GM12892 (cell line): ENCODE results near the gene RASAL3.
"Not testable (repeated sequence)": the region's sequence is repeated elsewhere in the genome, so short reads cannot be mapped to it uniquely, and the experiment has no call there.

Source experiments
- DNase-seq: peaks from one replicate; pipeline ENCODE4 v3.0.0; 2011; ENCODE audit not compliant: insufficient read length
- FAIRE-seq: peaks from 2 replicates; lab custom pipeline; 2011; peaks lifted over from hg19 to GRCh38; lab: Jason Lieb, UNC
- POLR2A ChIP-seq: IDR thresholded peaks from 2 replicates; pipeline ENCODE4 v1.6.1; 2011; ENCODE audit warnings: low read depth, low read length, control low read depth
- POLR2AphosphoS5 ChIP-seq: IDR thresholded peaks from 2 replicates; pipeline ENCODE4 v1.6.1; 2011; ENCODE audit warnings: low read depth, low read length, control low read depth
- TAF1 ChIP-seq: IDR thresholded peaks from 2 replicates; pipeline ENCODE4 v1.6.1; 2011; ENCODE audit warnings: low read depth, mild to moderate bottlenecking, control low read depth, low read length, borderline replicate concordance

Gene RASAL3

DNA sequence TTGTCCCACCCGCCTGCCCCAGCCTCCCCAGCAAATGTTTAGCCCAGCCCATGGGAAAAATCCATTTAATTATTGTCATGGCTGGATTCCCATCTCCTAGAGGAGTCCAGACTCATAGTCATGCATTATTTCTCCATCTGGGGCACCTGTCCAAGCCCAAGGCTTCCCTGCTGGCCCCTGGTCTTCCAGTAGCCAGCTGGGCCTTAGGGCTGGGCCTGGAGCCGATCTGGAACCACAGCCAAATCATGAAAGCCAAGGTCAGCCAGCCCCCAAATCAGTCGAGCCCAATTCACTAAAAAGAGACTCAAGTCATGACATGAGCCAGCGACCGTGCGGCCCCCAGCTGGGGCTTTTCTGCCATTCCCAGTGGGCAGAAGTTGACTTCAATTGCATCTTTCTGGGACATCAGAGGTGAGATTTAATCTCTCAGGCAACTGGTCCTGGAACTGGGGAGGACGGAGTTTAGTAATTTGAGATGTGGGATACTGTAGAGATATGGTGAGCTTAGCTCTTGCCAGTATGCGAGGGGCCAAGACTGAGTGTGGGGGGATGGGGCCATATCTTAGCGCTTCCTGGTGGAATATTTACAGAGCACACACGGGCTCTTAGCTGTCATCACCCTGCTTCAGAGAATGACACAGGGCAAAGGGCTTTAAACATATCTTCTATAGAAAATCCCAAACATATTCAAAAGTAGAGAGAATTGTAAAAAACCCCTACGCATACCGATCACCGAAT, 24.3 kb upstream of the RASAL3 start:
- no peak for TF ChIP-seq TAF1
- no peak for TF ChIP-seq POLR2A
- no peak for TF ChIP-seq POLR2AphosphoS5
- no peak for FAIRE-seq
- no peak for DNase-seq

- no peak for TF ChIP-seq POLR2AphosphoS5
- TF ChIP-seq TAF1, result no peak
- TF ChIP-seq POLR2A, result no peak
- no peak for DNase-seq
- no peak for FAIRE-seq
Observed at GRCh38 chr19:15487038-15487437, 22.7 kb upstream of the RASAL3 start.

GRCh38 chr19:15485768-15486167, 21.4 kb upstream of the RASAL3 start:
- DNase-seq, FAIRE-seq: not testable (repeated sequence)

- DNase-seq, FAIRE-seq: not testable (repeated sequence)
Observed at GRCh38 chr19:15480996-15481395, 16.7 kb upstream of the RASAL3 start.

- no peak for FAIRE-seq
- TF ChIP-seq TAF1 (no peak), POLR2A (no peak), POLR2AphosphoS5 (no peak)
- no peak for DNase-seq
Observed at GRCh38 chr19:15479391-15480345, 15.3 kb upstream of the RASAL3 start, which contains the start of gene PGLYRP2. Gene PGLYRP2 (minus strand): TSS chr19:15479501. CDS start chr19:15479371, 130 bp downstream.

GRCh38 chr19:15476325-15476724, 12.0 kb upstream of the RASAL3 start:
- FAIRE-seq, result no peak
- no peak for DNase-seq
- TF ChIP-seq POLR2AphosphoS5, result no peak
- TF ChIP-seq POLR2A, result no peak
- no peak for TF ChIP-seq TAF1

DNA sequence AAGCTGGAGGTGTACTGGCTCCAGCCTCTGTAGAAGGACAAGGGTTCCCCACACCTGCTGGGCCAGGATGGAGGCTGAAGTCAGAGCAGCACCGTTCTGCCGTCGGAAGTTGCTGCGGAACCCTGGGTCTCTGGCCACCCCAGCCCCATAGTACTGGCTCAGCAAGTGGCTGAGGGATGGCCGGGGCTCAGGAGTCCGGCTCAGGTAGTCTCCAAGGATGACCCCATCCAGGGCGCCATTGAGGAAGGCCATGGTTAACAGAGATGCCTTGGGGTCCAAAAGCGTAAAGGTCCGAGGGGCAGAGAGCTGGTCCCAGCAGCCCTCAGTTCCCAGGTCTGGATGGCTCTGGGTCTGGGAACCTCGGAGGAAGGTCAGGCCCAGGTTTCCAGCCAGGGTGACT, 11.3 kb upstream of the RASAL3 start:
- no peak for DNase-seq
- no peak for TF ChIP-seq TAF1
- no peak for TF ChIP-seq POLR2AphosphoS5
- TF ChIP-seq POLR2A, result no peak

GRCh38 chr19:15475169-15475568, 10.8 kb upstream of the RASAL3 start:
- TF ChIP-seq POLR2A (no peak), TAF1 (no peak), POLR2AphosphoS5 (no peak)
- DNase-seq (no peak), FAIRE-seq (no peak)

More for the DNA sequence above, 11.3 kb upstream of the RASAL3 start:
- no peak for FAIRE-seq

DNA sequence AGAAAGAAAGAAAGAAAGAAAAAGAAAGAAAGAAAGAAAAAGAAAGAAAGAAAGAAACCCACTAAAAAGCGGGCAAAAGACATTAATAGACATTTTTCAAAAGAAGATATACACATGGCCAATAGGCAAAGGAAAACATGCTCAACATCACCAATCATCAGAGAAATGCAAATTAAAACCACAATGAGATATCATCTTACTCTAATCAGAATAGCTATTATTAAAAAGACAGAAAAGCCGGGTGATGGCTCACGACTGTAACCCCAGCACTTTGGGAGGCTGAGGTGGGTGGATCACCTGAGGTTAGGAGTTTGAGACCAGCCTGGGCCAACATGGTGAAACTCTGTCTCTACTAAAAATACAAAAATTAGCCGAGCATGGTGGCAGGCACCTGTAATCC, 9.5 kb upstream of the RASAL3 start:
- FAIRE-seq, DNase-seq: not testable (repeated sequence)

GRCh38 chr19:15471639-15472101, 7.3 kb upstream of the RASAL3 start:
- DNase-seq (no peak), FAIRE-seq (no peak)
- no peak for TF ChIP-seq POLR2AphosphoS5
- TF ChIP-seq POLR2A, result no peak
- TF ChIP-seq TAF1, result no peak

GRCh38 chr19:15469513-15470297, 5.4 kb upstream of the RASAL3 start:
- DNase-seq (no peak), FAIRE-seq (no peak)
- TF ChIP-seq POLR2AphosphoS5 (no peak), TAF1 (no peak), POLR2A (no peak)
